ENCODE measurements around the gene PPP2CA. TPM values are rescaled to one million over a fixed set of nuclear protein-coding genes. Genes with fewer than 3 reads are reported as not detected.

The PPP2CA gene
- total and polyA plus RNA-seq, 2 of the 8 experiments (the other 6 are each of a cell fraction or from before 2014, with no cell fraction given), result 75.0 to 205 TPM

DNA sequence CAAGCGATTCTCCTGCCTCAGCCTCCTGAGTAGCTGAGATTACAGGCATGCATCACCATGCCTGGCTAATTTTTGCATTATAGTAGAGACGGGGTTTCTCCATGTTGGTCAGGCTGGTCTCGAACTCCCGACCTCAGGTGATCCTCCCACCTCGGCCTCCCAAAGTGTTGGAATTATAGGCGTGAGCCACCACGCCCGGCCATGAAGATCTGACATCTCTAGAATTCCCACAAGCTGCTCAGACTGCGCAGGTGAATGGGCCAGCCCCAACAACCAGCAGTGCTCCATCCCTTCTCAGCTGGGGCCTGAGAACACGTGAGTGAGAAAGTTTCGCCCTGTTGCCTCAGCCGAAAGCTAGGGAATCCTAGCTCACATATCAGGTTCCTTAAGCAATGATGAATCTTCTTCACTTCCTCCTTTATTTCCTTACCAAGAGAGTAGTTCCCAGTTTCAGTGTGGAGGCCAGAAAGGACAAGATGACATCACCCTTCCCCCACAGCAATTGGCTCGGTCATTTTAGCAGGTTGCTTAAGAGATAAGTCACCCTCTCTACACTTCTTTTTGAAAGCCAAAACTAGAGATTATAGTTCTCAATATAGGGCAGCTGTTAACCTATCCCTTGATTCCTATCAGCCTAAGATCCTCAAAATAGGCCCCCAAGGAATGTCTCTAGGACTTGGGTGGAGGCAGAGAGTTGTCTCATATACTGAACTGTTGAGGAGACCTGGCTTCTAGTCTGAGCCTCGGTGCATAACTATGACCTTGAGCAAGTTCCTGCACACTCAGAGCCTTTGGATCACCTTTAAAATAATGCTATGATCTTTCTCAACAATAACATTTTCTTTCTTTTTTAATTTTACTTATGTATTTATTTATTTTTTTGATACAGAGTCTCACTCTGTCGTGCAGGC, 23.9 kb upstream of the PPP2CA start:
- no peak overlapping the region for H4K5ac ChIP-seq (ENCODE audit: insufficient read length, low read depth, low read length)
- H3K14ac ChIP-seq (ENCODE audit: insufficient read length), result no peak overlapping the region
- H3K79me1 ChIP-seq (ENCODE audit: low read depth, low read length), result no peaks in the 10 kb centered on the region
- no peak overlapping the region for H3K56ac ChIP-seq (replicated peaks; ENCODE audit: insufficient read length, low read depth, low read length)
- TF ChIP-seq, protein P1, sequence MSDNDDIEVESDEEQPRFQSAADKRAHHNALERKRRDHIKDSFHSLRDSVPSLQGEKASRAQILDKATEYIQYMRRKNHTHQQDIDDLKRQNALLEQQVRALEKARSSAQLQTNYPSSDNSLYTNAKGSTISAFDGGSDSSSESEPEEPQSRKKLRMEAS (IDR thresholded peaks at IDR 0.05), result no peak
- TF ChIP-seq POLR2A (IDR thresholded peaks at IDR 0.05; ENCODE audit: control extremely low read depth in 1 of 2, low read depth in 2 of 2, low read length in 2 of 2) (no peak), RXRA (IDR thresholded peaks at IDR 0.05; ENCODE audit: insufficient read depth, low read depth, low read length) (no peak), CREB1 (IDR thresholded peaks at IDR 0.05) (no peak), SP2 (IDR thresholded peaks at IDR 0.05; ENCODE audit: low read length) (no peak), TEAD4 (IDR thresholded peaks at IDR 0.05; ENCODE audit: low read depth, low read length) (no peak)
- TF ChIP-seq, protein P2, sequence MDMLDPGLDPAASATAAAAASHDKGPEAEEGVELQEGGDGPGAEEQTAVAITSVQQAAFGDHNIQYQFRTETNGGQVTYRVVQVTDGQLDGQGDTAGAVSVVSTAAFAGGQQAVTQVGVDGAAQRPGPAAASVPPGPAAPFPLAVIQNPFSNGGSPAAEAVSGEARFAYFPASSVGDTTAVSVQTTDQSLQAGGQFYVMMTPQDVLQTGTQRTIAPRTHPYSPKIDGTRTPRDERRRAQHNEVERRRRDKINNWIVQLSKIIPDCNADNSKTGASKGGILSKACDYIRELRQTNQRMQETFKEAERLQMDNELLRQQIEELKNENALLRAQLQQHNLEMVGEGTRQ (IDR thresholded peaks at IDR 0.05; ENCODE audit: low read length), result no peak
- TF ChIP-seq, protein P3, sequence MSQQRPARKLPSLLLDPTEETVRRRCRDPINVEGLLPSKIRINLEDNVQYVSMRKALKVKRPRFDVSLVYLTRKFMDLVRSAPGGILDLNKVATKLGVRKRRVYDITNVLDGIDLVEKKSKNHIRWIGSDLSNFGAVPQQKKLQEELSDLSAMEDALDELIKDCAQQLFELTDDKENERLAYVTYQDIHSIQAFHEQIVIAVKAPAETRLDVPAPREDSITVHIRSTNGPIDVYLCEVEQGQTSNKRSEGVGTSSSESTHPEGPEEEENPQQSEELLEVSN (IDR thresholded peaks at IDR 0.05), result no peak
- H2AFZ ChIP-seq (ENCODE audit: low read length), result no peak overlapping the region
- no peaks in the 10 kb centered on the region for H3K36me3 ChIP-seq (ENCODE audit: control insufficient read depth in 2 of 4, insufficient read depth in 4 of 4, low read length in 3 of 4)
- no peak overlapping the region for H2BK20ac ChIP-seq (ENCODE audit: low read length)
- H3K4me2 ChIP-seq (ENCODE audit: insufficient read depth in 1 of 2, low read depth in 2 of 2, low read length in 2 of 2), result no peak overlapping the region
- no peak overlapping the region for H4K91ac ChIP-seq (replicated peaks; ENCODE audit: insufficient read length, low read length)
- no peaks in the 10 kb centered on the region; a peak in 1 of 7 replicates for H3K27me3 ChIP-seq (replicated peaks in 1 of 4; ENCODE audit: control insufficient read depth in 3 of 4, extremely low read depth in 1 of 4, insufficient read depth in 3 of 4, low read length in 3 of 4)
- H3K18ac ChIP-seq (ENCODE audit: extremely low read depth, low read length), result no peak overlapping the region
- ChIA-PET CTCF (ENCODE audit: partially characterized antibody) (interaction anchor here (1.1 kb wide), 1 partner anchor 9 kb away, joined by 3 read pairs; no protein-coding TSS in a partner anchor), POLR2A (ENCODE audit: partially characterized antibody) (interaction anchor here (0.6 to 5.5 kb wide), 4 partner anchors 24 to 58 kb away, joined by 3 to 35 read pairs (median 4); partner anchors contain the start of gene PPP2CA)
- H3K79me2 ChIP-seq (ENCODE audit: control insufficient read depth in 1 of 2, insufficient read depth in 2 of 2, low read length in 2 of 2), result no peaks in the 10 kb centered on the region
- FAIRE-seq (no peak), DNase-seq (ENCODE audit: low read depth in 1 of 2, low spot score in 2 of 2) (no peak)
- H2BK12ac ChIP-seq (ENCODE audit: low read depth, low read length), result no peak overlapping the region
- no peak overlapping the region for H3K4me3 ChIP-seq (ENCODE audit: extremely low read depth in 1 of 4, insufficient read depth in 2 of 4, low read depth in 3 of 4, low read length in 4 of 4)
- H3K23me2 ChIP-seq (ENCODE audit: low read depth, low read length), result no peaks in the 10 kb centered on the region
- no peak overlapping the region for H3K4ac ChIP-seq (replicated peaks; ENCODE audit: insufficient read length, low read depth, low read length)
- WGBS, 2 experiments (ENCODE audit: extremely low coverage in 1 of 2, insufficient coverage in 1 of 2, insufficient read length in 1 of 2, insufficient replicate concordance in 2 of 2, low coverage in 1 of 2, low lambda C conversion rate in 2 of 2, missing lambda C conversion rate in 1 of 2), result 92% methylated on average over 15 of the region's 15 CpGs; no CpG with 5 or more reads in 1 of the 2 experiments
- no peak overlapping the region for H3K9ac ChIP-seq (replicated peaks in 1 of 4; ENCODE audit: extremely low read depth in 1 of 4, low read depth in 3 of 4, low read length in 3 of 4)
- H2BK15ac ChIP-seq (ENCODE audit: low read length), result no peak overlapping the region
- H3K9me3 ChIP-seq (ENCODE audit: insufficient read depth in 2 of 2, low read depth in 1 of 2, low read length in 1 of 2), result no peaks in the 10 kb centered on the region
- H2BK5ac ChIP-seq (ENCODE audit: low read depth, low read length), result no peak overlapping the region
- no peak overlapping the region; the same call in 1 of the 2 replicates for H4K8ac ChIP-seq (ENCODE audit: extremely low read depth, insufficient read depth, low read length)
- no peak overlapping the region for H2BK120ac ChIP-seq (replicated peaks; ENCODE audit: low read depth, low read length)
- H3K23ac ChIP-seq (ENCODE audit: insufficient read length), result no peak overlapping the region
- H3K4me1 ChIP-seq (replicated peaks in 1 of 4; ENCODE audit: control insufficient read depth in 3 of 4, insufficient read depth in 4 of 4, low read length in 3 of 4), result peaks cover 8 to 17% (median 15%) of the 10 kb centered on the region in 4 experiments; a peak in 6 of 7 replicates
- no peaks in the 10 kb centered on the region for H4K20me1 ChIP-seq (replicated peaks in 1 of 2; ENCODE audit: control insufficient read depth in 1 of 2, insufficient read depth in 2 of 2, low read length in 2 of 2)
- no peak overlapping the region for H3K27ac ChIP-seq (ENCODE audit: low read depth, low read length)
- no peak overlapping the region for H2AK5ac ChIP-seq (ENCODE audit: low read depth, low read length)
